LNCAP (cell line): ENCODE measurements around the gene FAM151B.

Experiments
- CTCF ChIP-seq: fragments of 450-650 bp; IDR thresholded peaks from 2 replicates; pipeline ENCODE4 v1.5.1; 2017; ENCODE audit warnings: mild to moderate bottlenecking

FAM151B gene

GRCh38 chr5:80508844-80509243 lies 20.9 kb downstream of the FAM151B start:
- no peak for TF ChIP-seq CTCF

- TF ChIP-seq CTCF, result no peak
These were observed 21.5 kb downstream of the FAM151B start for GRCh38 chr5:80509362-80509761.

- no peak for TF ChIP-seq CTCF
These were observed 28.9 kb downstream of the FAM151B start for GRCh38 chr5:80516826-80517225.

GRCh38 chr5:80540691-80541090 lies 52.8 kb downstream of the FAM151B start:
- no peak for TF ChIP-seq CTCF

GRCh38 chr5:80541392-80541791 lies 53.5 kb downstream of the FAM151B start:
- no peak for TF ChIP-seq CTCF

GRCh38 chr5:80554646-80555045 lies 66.7 kb downstream of the FAM151B start:
- no peak for TF ChIP-seq CTCF

GRCh38 chr5:80555099-80555498 lies 67.2 kb downstream of the FAM151B start:
- no peak for TF ChIP-seq CTCF

GRCh38 chr5:80559244-80559643 lies 71.3 kb downstream of the FAM151B start:
- TF ChIP-seq CTCF, result no peak
